NCI-H526 treated with DMSO at 0.1 percent for 48 hours (cell line): ENCODE data around the gene HOXC10.

Experiments used
- DNase-seq: peaks from one replicate; lab custom pipeline; 2025; lab: John Stamatoyannopoulos, UW

The HOXC10 gene

DNA sequence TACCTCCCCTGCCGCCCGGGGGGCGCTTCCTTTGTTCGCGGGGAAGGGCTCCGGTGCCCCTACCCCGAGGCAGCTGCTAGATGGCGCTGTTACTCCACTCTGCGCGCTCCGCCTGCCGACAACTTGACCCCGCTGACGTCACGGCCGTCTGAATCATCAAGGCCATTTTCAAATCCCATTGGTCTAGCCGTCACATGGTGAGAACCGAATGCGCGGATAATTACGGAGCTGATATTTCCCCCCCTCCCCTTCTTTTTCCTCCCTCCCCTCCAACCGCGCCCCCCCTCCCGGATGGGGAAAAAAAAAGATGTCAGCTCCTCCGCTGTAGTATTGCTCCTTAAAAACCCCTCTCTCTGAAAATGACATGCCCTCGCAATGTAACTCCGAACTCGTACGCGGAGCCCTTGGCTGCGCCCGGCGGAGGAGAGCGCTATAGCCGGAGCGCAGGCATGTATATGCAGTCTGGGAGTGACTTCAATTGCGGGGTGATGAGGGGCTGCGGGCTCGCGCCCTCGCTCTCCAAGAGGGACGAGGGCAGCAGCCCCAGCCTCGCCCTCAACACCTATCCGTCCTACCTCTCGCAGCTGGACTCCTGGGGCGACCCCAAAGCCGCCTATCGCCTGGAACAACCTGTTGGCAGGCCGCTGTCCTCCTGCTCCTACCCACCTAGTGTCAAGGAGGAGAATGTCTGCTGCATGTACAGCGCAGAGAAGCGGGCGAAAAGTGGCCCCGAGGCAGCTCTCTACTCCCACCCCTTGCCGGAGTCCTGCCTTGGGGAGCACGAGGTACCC is at the start of gene HOXC10:
Gene HOXC10, plus strand, starts transcription at position 246 of the 791 bp plus-strand sequence. Its CDS starts 114 bp downstream, at position 360.
- no peak for DNase-seq

DNA sequence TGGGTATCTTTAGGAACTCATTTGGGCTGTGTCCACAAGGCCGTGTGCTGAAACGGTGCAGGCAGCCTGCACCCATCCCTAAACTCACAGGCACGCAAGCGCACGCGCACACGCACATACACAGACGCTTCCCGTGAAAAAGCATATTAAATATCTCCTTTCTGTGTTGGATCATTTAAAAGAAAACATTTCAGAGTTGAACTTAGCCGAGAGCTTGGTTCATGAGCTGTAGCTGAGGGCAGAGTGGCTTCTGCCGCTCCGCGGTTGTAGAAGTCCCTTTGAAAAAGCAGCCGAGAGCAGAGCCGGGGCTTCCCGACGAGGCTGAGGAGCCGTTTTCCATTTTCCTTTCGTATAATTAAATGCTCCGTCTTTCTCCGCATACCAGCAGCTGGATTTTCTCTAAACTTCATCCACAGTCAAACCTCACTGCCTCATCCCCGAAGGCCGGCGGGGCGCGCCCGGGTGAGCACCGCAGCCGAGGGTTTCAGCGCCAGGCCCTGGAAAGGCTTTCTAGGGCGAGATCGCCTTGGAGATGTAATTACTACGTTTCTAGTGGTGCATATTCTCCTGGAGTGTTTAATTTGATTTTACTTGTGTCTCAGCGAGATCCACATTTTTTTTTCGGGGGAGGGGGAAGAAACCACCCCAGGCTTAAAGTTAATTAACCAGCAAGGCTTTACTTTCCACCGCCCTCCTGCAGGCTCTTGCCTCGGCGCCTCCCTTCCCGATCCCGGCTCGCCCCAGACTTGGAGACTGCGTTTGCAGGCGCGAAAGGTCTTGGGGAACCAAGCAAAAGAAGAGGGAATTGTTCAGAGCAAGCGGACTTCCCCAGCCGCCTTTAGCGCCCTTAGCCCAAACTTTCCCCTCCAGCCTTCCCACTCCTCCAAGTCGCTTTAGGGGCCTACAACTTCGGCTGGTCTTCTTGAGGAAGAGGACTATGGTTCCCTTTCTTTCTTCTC is 49.3 kb upstream of the HOXC10 start:
- no peak for DNase-seq

DNA sequence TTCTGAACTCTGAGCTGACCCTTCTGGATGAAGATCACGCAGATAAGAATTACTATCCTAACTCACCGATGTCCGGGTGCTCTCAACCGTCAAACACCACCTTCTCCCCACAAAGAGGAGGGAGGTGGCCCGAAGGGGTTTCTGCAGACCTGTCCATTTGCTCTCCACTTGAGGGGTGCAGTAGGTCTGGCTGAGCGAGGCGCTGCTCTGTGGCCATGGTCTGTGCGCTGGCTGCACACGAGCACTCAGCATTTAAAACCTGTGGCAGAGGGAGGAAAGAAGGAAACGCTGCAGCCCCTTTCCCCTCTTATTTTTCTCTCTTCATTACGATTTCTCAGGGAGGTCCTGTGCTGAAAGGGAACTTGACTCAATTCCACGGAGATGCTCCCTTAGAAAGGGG is 47.8 kb upstream of the HOXC10 start:
- no peak for DNase-seq

DNA sequence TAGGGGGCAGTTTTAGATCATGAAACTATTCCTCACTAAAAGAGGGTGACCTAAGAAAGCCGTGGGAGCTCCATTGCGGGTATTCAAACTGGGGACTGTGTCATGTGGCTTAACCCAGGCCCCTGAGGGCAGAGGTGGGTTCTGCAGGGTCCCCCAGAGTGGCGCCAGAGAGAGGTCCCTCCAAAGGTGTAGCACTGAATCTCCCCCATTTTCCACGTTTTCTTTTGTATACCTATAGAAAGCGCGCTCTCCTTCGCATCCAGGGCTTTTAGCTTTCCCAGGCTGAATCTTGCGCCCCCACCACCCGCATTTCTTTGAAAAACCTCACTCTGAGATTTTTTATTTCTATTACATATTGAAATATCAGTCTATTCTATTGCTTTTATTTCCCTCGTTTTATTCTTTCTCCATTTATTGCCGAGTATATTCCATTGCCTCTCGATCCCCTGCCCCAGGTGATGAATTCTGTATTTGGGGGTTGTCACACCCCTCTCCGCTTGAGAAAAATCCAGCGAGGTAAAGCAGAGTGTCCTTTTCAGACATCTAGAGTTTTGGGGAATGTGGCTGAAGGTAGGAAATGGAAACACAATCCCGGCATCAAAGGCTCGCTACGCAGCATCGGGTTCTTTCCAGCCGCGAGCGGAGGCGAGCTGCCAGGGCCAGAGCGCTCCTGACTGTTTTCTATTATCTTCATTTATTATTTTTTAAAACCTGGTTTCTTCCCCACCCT is 47.2 kb upstream of the HOXC10 start:
- DNase-seq, result no peak

DNA sequence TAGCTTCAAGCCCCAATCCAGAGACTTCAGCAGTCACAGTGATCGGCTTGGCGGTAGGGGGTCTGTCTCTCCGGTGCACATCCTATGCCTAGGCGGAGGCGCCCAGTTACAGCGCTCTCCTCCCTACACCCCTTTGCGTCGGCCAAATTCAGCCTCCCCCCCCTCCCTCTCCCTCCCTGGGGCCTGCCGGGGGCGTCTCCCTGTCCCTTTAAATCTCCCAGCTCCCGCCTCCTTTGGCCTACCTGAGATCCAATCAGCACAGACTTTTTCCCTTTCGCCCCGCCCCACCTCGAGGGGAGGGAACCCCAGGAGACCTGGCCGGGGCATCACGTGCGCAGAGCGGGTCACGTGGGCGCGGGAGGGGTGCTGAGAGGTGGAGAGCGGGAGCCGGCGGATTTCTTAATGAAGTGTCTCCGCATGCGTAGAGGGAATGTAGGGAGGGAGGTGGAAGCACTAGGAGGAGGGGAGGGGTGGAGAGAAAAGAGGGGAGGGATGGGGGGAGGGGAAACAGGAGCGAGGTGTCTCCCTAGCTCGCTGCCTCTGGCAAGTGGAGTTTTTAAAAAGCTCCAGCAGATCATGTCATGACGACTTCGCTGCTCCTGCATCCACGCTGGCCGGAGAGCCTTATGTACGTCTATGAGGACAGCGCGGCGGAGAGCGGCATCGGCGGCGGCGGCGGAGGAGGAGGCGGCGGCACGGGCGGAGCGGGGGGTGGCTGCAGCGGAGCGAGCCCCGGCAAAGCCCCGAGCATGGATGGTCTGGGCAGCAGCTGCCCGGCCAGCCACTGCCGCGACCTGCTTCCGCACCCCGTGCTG is 46.4 kb upstream of the HOXC10 start, which contains the start of gene HOXC13:
Gene HOXC13, plus strand, starts transcription at position 506 of the 815 bp plus-strand sequence. Its CDS starts 76 bp downstream, at position 582.
- peak; percentile 98 for DNase-seq

DNA sequence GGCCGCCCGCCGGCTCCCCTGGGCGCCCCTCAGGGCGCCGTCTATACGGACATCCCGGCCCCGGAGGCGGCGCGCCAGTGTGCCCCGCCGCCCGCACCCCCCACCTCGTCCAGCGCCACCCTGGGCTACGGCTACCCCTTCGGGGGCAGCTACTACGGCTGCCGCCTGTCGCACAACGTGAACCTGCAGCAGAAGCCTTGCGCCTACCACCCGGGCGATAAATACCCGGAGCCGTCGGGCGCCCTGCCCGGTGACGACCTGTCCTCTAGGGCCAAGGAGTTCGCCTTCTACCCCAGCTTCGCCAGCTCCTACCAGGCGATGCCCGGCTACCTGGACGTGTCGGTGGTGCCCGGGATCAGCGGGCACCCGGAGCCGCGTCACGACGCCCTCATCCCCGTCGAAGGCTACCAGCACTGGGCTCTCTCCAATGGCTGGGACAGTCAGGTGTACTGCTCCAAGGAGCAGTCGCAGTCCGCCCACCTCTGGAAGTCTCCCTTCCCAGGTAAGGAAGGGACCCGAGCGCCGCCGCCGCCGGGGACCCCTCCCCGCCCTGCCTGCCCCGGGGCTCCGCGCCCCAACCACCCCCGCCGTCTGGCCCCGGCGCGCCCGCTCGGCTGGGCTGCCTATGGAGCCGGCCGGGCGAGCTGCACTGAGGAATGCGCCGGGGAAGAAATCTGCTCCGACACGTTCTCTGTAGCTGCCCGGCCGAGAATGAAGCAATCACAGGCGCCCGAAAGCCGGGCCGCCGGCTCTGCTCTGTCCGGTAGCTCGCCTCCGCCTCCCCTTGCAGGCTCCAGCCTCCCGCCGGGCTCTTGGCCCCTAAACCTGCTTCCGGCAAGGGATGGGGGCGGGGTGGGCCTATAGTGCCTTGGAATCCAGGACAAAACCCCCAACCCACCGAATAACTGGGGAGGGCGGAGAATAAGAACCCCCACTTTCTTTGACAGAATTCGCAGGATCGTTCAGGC is 45.5 kb upstream of the HOXC10 start:
- no peak for DNase-seq

DNA sequence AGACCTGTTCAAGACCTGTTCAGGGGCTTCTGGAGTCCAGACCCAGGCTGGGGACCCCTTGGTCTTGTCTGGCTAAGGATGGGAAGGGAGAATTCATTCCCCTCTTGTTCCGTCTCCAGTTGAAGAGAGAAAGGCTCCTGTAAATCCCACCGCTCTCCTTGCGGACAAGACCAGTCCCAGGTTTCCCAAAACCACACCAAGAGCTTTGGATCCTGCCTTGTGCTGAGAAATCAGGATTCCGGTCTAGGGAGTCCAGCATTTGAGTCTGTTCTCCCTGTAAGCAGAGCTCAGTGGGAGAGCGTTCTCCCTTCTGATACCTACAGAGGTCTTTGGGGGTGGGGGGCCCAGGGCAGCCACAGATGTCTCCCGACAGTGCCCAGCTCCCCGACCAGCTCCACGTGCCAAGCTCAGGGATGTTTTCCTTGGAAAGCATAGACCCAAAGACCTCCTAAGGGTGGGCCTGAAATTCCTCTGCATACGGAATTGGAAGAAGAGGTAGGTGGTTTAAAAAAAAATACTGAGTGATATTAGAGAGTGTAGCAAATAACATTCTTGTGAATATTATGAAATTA is 44.4 kb upstream of the HOXC10 start:
- no peak for DNase-seq

DNA sequence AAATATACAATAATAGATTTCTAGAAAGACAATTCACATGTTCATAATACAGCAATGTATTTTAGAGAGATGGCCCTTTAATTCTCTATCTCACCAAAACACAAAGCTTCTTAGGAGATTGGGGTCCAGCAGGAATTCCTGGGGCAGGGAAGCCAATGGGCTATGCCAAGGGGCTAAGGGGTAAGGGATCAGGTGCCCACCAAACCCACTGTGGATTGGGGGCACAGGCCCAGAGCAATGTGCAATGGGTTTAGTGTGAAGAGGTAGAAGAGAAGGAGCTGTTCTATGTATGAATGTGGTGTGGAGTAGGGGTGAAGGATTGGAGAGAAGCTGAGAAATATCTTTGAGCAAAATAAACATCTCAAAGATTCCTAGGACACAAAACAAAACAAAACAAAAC is 43.8 kb upstream of the HOXC10 start:
- DNase-seq, result no peak

DNA sequence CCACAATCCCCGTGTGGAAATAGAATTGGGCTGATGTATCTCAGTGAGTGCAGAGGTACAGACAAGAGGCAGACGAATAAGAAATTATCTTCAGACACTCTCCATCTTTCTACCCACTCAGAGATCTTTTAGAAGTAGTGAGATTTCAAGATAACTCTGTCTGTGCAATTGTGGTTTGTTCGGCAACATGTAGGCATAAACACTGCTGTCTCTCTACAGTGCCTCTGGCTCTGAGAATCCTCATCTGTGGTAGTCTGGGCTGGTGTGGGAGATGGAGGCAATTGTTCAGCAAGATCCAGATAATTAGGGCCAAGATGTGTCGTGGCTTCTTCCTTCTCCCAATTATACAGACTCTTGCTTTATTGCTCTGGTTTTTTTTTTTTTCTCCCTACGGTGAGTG is 43.2 kb upstream of the HOXC10 start:
- no peak for DNase-seq

DNA sequence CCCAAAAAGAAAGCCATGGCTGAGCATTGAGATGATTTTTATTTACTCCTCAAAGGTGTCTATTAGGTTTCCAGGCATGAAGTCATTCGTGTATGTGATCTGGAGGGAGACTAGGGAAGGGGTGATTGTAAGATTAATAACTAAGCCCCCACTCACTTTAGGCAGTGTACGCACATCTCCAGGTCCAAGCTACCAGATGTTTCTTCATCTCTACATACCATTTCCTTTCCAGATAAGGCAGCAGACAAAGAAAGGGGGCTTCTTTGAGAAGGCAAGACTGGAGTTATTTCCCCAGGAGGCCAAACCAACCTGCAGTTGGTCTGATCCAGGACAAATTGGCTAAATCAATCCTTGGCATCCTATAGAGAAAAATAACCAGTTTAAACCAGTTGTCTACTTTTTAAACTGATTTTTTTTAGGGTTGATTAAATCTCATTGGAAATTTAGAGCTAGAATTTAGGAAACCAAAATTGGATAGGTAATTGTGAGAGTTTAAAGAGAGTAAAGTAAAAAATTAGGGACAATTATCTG is 42.4 kb upstream of the HOXC10 start:
- no peak for DNase-seq

DNA sequence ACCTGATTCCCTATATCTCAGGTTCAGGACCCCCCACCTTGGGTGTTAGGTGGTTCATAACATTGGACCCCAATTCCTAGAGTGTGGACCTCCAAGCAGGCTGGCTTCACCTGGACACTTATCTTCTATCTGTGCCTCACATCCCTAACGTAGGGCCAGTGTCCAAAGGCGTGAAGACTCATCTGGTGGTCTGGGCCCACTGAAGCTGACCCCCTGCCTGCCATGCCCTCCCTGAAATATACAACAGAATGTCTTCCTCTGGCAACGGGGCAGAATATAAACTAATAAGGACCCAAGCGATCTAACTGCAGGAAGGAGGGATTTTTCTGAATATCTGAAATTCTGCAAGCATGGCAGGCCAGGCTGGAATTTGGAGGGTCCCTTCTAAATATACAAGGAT is 40.7 kb upstream of the HOXC10 start:
- DNase-seq, result no peak

DNA sequence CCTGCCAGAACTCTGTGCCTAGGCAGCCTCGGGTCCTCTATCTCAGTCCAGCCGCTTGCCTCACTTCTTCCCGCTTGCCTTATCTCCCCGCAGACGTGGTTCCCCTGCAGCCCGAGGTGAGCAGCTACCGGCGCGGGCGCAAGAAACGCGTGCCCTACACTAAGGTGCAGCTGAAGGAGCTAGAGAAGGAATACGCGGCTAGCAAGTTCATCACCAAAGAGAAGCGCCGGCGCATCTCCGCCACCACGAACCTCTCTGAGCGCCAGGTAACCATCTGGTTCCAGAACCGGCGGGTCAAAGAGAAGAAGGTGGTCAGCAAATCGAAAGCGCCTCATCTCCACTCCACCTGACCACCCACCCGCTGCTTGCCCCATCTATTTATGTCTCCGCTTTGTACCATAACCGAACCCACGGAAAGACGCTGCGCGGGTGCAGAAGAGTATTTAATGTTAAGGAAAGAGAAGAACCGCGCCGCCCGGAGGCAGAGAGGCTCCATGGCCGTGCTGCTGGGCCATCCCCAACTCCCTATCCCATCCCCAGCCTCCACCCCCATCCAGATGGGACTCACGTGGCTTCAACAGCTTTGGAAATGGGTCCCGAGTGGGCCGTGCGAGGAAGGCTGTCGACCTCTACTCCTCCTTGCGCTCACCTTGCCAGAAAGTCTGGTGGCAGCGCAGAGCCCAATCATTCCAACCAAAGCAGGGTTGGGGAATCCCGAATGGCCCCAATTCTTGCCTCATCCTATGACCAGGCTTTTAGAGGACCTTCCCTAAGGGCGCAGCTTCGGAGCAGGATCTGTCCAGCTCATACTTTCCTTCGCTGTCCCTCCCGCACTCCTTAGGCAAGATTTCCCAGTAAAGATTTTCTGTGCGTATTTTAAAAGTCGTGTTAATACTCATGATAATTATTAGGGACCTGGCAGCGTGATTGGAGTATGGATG is 39.8 kb upstream of the HOXC10 start:
- no peak for DNase-seq

DNA sequence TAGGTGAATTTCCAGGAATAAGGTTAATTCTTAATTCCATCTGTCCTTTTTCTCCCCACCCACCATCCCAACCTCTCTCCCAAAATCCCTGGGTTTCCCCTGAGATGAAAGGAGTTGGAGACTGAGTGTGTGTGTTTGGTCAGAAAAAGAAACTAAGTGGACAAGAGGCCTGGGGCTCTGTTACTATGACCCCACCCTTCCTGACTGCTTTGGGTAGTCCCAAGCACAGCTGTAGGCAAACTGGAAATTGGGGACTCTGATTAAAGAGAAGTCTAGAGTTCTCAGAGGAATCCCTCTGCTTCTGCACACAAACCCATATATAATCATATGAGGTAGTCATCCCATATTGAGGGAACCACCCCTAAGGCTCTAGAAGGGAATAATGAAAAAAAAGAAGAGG is 37.2 kb upstream of the HOXC10 start:
- DNase-seq, result no peak

DNA sequence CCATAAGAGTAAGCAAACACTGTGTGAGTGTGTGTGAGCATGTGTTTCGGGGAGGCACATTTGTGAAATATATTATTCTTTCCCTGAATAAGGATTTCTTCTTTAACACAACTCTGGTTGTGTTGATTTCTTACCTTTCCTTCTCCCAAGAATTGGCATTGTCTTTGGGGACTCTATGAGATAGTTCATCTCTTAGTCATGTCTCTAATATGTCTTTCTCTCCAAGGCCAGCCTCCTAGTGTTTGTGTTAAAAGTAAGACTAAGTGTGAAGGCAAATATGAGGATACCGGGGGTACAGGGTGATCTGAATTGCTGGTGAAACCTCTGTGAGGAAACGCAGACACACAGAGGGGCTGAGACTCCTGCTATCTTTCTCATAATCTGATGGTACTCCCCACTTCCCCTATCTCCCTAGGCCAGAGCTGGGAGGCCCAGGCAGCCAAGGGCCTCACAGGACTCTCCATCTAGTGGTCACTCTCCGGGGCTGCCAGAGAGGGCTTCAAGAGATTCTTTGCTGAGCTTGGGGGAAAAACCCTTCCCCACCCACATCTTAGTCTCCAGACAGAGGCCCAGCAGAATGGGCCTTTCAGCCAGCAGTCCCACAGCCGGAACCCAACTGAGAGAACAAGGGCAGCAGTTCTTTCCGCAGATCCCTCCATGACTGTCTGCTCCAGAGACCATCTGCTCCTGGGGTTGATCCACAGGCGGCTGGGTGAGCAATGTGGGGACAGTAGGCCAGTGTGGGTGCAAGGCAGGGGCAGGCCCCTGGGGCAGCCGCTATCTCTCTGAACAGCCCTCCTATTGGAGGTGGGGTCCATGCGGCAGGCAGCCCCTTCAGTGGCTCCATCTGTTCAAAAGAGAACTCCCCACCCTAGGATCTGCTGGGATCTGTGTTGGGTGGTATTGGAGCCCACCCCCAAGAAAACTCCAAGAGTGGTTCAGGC is 36.0 kb upstream of the HOXC10 start:
- no peak for DNase-seq

DNA sequence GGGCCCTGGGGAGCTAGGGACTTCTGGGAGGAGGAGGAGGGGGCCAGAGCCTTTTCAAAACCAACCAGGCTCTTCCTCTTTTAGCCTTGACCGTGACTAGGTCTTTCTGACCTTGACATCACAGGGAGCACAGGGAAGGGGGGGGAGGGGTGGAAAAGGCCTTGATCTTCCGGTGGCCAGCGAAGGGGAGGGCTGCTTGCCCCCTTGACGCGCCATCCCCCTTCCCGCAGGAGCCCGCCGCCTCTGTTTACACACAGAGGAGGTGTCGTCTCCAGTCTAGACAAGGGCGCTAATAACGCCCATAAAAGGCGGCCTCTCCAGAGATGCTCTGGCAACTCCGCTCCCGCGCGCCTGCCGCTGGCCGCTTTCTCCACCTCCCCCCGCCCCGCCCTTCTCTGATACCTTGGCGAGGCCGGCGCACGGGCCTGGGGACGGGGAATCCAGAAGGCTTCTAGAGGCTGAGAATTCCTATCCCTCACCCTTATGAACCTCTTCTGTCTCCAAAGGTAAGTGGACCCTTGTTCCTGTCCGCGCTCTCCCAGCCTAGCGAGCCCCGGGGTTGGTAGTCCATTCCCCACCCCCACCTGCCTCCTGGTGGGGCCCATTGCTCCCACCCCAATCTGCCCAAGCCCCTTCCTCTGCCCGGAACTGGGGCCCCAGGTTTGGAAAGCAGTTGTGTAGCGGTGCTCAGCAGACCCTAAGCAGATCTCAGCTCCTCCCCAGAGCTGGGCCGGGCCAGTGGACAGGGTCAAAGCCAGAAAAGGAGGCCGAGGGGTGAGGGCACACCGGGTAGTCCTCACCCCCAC is 35.1 kb upstream of the HOXC10 start:
- DNase-seq, result no peak

DNA sequence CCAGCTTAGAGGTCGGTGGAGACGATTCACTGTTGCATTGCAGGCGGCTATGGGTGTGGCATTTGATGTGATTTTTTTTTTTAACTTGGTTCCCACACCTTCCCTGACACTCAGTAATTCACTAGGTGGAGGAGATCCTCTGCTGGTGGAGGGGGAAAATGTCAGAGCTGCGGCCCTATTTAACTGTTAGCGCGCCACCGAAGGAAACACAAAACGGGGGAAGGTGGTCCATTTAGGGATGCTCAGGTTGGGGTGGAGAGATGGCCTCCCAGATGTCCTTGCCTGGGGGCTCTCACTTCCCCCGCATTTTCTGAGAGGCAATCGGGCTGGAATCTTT is 34.5 kb upstream of the HOXC10 start:
- DNase-seq, result no peak
